ENCODE results near the gene PDILT.
"Not testable (repeated sequence)": the region's sequence is repeated elsewhere in the genome, so short reads cannot be mapped to it uniquely, and the experiment has no call there.

The PDILT gene
- total RNA-seq: 0 to 0.06 reads per million in 2 experiments

GRCh38 chr16:20404637-20405036, at the start of gene PDILT:
PDILT (minus strand) TSS chr16:20404737; CDS start chr16:20399300, 5,437 bp downstream.
- DNase-seq (ENCODE audit: low read depth): no peak

GRCh38 chr16:20453633-20454032, 49.1 kb upstream of the PDILT start:
- not testable (repeated sequence) for DNase-seq (ENCODE audit: low read depth)

GRCh38 chr16:20451364-20451763, 46.8 kb upstream of the PDILT start, which contains the start of gene ACSM2A:
ACSM2A (plus strand) TSS chr16:20451521; CDS start chr16:20460115, 8,594 bp downstream.
- DNase-seq (ENCODE audit: low read depth): not testable (repeated sequence)

GRCh38 chr16:20446652-20447393, 42.3 kb upstream of the PDILT start:
- not testable (repeated sequence) for DNase-seq (ENCODE audit: low read depth)

GRCh38 chr16:20441859-20442258, 37.3 kb upstream of the PDILT start:
- DNase-seq (ENCODE audit: low read depth): not testable (repeated sequence)

- no peak for DNase-seq (ENCODE audit: low read depth)
These were observed 36.7 kb upstream of the PDILT start for GRCh38 chr16:20441191-20441590.

- DNase-seq (ENCODE audit: low read depth): not testable (repeated sequence)
These were observed 36.2 kb upstream of the PDILT start for GRCh38 chr16:20440731-20441130.

GRCh38 chr16:20439820-20440231, 35.3 kb upstream of the PDILT start:
- DNase-seq (ENCODE audit: low read depth): not testable (repeated sequence)

GRCh38 chr16:20438950-20439349, 34.4 kb upstream of the PDILT start:
- not testable (repeated sequence) for DNase-seq (ENCODE audit: low read depth)

GRCh38 chr16:20430948-20431347, 26.4 kb upstream of the PDILT start:
- DNase-seq (ENCODE audit: low read depth): no peak

- not testable (repeated sequence) for DNase-seq (ENCODE audit: low read depth)
These were observed 25.9 kb upstream of the PDILT start for GRCh38 chr16:20430480-20430879.

GRCh38 chr16:20429499-20429898, 25.0 kb upstream of the PDILT start:
- not testable (repeated sequence) for DNase-seq (ENCODE audit: low read depth)

GRCh38 chr16:20427401-20427797, 22.9 kb upstream of the PDILT start:
- DNase-seq (ENCODE audit: low read depth): not testable (repeated sequence)

GRCh38 chr16:20424129-20424866, 19.8 kb upstream of the PDILT start:
- DNase-seq (ENCODE audit: low read depth): no peak

GRCh38 chr16:20423772-20424128, 19.2 kb upstream of the PDILT start:
- DNase-seq (ENCODE audit: low read depth): not testable (repeated sequence)

- not testable (repeated sequence) for DNase-seq (ENCODE audit: low read depth)
These were observed 17.2 kb upstream of the PDILT start for GRCh38 chr16:20421748-20422147.

- DNase-seq (ENCODE audit: low read depth): not testable (repeated sequence)
These were observed 14.6 kb upstream of the PDILT start for GRCh38 chr16:20419093-20419492.

GRCh38 chr16:20415541-20415940, 11.0 kb upstream of the PDILT start:
- no peak for DNase-seq (ENCODE audit: low read depth)

- DNase-seq (ENCODE audit: low read depth): no peak
These were observed 6.5 kb upstream of the PDILT start for GRCh38 chr16:20411055-20411454.

- DNase-seq (ENCODE audit: low read depth): no peak
These were observed 5.7 kb upstream of the PDILT start for GRCh38 chr16:20410121-20410723.

- no peak for DNase-seq (ENCODE audit: low read depth)
These were observed 5.0 kb upstream of the PDILT start, which contains the start of gene ACSM5 for GRCh38 chr16:20409398-20410120. ACSM5 (plus strand) TSS chr16:20409534; CDS start chr16:20411485, 1,951 bp downstream.

- DNase-seq (ENCODE audit: low read depth): no peak
These were observed 1.9 kb downstream of the PDILT start for GRCh38 chr16:20402651-20403050.

Measured in T follicular helper cell (primary cell).